ENCODE measurements around the gene RGS17.

Gene RGS17

DNA sequence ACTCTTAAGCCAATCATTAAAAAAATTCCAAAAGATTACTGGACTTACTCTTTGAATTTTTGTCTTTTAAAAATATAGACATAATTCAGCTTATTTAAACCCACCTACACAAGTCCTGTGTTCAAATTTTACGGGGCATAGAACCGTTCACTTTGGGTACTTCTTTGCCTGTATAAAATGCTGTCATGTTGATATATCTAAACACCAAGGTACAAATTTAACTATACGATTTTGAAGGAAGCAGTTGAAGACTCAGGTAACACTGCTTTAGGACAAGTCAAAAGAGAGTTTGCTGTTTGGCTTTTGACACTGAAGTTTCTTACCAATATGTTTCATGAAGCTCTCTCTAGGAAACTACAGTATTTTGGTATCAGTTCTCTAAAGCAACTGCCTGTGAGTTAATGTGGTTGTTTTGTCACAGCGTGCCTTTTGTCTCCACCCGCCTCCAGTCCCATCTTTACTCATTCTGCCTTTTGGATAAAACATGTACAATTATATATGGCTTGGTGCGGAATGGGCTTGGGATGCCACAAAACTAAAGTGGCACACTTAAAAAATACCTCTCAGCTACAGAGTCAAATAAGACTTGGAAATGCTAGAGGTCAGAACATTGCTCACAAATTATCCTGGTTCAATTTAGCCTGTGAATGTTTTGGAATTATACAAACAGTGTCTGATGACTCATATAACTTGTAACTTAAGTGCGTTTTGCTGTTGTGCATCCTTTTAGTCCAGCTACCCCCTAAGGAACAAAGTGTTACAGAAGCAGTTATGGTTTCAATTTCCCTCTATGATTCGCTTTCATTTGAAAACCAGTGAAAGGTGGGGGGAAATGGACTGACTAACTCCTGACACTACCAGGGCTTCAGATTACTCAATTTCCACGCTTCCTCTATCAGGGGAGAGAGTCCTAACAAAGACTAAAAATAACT, 38.7 kb downstream of the RGS17 start:
- in situ Hi-C loops (cut with HindIII; ENCODE audit: low pct_ligation_motif_present, low pct_unique_long_range_greater_than_20kb, low sequenced_read_pairs): no loop called here

DNA sequence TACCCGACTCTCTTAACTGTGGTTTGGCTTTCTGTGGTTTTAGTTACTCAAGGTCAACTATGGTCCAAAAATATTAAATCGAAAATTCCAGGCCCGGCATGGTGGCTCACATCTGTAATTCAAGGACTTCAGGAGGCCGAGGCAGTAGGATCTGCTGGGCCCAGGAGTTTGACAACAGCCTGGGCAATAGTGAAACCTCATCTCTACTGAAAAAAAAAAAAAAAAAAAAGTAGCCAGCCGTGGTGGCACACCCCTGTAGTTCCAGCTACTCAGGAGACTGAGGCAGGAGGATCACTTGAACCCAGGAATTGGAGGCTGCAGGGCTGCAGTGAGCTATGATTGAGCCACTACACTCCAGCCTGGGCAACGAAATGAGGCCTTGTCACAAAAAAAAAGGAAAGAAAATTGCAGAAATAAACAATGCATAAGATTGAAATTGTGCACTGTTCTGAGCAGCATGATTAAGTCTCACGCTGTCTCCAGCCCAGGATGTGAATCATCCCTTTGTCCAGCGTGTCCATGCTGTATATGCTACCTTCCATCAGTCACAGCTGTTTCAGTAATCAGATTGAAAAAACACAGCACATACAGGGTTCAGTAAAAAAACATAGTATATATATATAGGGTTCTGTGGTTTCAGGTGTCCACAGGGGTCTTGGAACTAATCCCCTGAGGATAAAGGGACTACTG, 40.7 kb downstream of the RGS17 start:
- DNase-seq: peak; percentile 74
- in situ Hi-C loops (cut with HindIII; ENCODE audit: low pct_ligation_motif_present, low pct_unique_long_range_greater_than_20kb, low sequenced_read_pairs): no loop called here

More for the DNA sequence above, 38.7 kb downstream of the RGS17 start:
- DNase-seq: peak; percentile 50

DNA sequence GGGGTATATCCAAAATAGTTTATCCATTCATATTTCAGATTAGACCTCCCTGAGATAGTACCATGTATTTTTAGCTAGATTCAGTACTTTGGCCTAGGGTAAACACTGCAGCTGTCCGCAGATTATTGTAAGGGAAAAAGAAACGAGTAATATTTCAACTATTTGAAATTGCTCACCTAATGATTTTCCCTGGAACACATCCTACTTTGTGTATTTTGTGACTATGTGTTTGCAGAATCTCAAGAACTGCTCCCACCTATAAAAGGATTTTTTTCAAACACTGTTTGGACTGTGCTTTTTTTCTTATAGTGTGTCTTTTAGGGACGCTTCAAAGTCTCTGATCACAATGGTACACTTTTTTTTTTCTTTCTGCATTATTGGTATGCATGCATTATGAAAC, 42.3 kb downstream of the RGS17 start:
- in situ Hi-C loops (cut with HindIII; ENCODE audit: low pct_ligation_motif_present, low pct_unique_long_range_greater_than_20kb, low sequenced_read_pairs): no loop called here
- no peak for DNase-seq

DNA sequence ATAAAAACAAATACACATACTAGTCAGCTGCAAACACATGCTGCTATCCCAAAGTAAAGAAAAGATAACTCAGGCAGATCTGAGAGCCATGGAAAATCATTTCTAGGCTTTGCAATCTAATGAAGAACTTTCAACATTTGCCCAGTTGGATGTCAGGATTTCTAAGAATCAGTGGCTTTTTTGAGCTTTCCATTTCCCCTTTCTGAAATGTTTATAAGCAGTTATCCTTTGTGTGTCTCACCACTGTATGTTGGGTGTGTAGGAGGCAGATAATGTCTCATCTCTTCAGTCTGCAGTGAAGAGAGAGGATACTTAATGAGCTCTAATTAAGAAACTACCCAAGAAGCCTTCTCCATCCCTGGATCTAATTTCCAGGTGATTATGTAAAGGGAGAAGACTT, 43.6 kb downstream of the RGS17 start:
- in situ Hi-C loops (cut with HindIII; ENCODE audit: low pct_ligation_motif_present, low pct_unique_long_range_greater_than_20kb, low sequenced_read_pairs): no loop called here
- DNase-seq: no peak

DNA sequence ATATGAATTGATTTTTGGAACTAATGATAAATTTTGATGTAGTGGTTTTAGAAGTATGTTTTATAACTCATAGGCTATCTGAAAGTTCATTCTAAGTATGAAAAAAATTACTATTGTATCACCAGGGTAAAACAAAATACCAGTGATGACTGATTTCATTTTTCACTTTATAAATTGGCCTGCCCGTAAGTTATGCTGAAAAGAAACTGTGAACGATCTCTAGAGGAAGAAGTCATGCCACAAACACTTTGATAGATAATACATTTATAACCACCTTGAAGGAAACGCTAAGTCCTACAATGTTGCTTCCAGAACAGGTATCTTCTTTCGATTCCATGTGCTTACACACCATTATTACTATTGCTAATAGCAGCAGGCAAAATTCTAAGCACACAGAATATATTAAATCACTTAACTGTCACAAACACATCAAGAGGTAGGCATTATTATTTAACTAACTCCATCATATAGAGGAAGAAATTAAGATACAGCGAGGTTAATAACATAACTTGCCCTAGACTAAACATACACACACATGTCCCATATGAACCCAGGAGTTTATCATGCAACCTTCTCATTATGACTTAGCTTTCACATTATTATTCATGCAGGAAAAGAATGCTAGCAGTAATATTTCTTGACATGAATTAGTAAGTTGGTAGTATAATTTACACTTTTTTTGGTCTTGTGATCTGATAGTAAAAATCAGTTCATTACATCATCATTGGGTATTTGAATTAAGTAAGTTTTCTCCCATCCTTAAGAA, 44.7 kb downstream of the RGS17 start:
- in situ Hi-C loops (cut with HindIII; ENCODE audit: low pct_ligation_motif_present, low pct_unique_long_range_greater_than_20kb, low sequenced_read_pairs): no loop called here
- DNase-seq: no peak

DNA sequence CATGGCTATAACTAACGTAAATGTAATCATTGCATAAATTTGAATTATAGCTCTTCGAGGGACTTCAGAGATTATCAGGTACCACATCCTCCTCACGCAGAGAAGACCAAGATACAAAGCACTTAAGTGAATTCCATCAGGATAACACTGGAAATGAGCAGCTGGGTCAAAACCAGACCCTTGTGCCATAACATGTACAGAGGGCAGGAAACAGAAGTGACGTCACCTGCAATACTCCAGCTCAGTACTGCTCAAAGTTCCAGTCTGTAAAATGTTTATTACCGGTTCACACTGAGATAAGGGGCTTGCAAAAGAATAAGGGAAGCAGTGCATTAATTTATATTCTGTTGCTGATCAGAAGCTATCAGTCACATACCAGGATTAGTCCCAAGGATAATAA, 45.8 kb downstream of the RGS17 start:
- in situ Hi-C loops (cut with HindIII; ENCODE audit: low pct_ligation_motif_present, low pct_unique_long_range_greater_than_20kb, low sequenced_read_pairs): no loop called here
- DNase-seq: no peak

DNA sequence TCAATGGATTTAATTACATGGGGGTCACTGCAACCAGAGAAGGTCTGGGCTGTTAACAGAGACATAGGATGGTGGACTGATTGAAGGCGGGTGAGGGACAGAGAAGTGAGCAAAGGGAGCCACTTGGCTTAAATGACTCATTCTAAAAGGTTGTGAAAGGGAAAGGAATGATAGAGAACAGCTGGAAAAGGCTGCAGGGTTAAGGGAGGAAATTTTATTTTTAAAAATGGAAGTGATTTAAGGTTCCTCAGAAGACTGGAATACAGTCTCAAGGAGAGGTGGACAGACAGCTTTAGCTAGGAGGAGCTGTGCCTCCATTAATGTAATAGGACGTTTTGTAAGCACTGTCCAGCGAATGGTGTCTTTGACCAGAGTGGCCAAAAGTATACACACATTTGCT, 46.7 kb downstream of the RGS17 start:
- in situ Hi-C loops (cut with HindIII; ENCODE audit: low pct_ligation_motif_present, low pct_unique_long_range_greater_than_20kb, low sequenced_read_pairs): no loop called here
- no peak for DNase-seq

DNA sequence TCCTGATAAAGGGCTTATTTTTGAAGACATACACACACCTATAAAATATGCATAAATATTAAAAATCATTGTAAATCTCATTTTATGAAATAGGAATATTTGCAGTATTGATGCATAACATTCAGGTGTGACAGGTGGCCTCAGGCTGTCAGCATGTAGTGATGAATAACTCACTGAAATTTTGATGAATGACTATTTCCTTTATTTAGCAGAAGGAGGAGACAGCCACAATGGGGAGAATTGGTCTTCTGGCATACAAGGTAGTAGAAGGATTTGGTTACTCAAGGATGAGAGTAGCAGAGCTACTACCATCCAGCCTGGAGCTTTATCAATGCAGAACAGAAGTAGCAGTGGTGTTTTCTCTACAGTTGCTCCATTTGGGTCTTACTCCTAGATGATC, 47.2 kb downstream of the RGS17 start:
- no peak for DNase-seq
- in situ Hi-C loops (cut with HindIII; ENCODE audit: low pct_ligation_motif_present, low pct_unique_long_range_greater_than_20kb, low sequenced_read_pairs): no loop called here

DNA sequence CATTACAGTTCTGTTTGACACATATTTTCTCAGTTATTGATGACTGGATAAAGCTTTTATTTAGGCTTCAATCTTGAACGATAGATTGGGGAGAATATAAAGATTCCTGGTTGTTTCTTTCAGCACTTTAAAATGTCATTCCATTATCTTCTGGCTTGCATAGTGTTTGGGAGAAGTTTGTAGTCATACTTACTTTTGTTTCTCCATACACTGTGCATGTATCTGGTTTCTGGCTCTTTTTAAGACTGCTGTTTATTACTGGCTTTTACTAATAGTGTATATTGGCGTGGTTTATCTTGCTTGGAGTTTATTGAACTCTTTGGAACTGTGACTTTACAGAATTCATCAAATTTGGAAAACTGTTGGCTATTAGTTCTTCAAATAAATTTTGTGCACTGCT, 49.2 kb downstream of the RGS17 start:
- no peak for DNase-seq
- in situ Hi-C loops (cut with HindIII; ENCODE audit: low pct_ligation_motif_present, low pct_unique_long_range_greater_than_20kb, low sequenced_read_pairs): no loop called here

DNA sequence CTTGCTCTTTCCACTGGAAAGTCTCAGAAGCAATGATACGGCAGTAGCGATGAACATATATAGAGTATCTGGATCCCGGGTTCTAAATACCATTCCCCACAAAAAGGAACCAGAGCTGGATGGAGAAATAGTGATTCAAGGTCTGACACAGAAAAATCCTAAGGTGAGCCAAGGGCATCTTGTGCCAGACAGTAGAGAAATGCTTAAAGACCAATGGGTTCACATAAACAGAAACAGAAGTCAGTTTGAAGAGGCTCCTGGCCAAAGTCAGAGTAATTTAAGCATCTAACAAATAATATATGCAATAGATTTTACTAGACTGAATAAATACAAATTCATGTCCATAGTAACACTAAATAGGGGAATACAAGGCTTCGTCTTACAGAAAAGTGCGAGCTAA, 54.7 kb downstream of the RGS17 start:
- no peak for DNase-seq
- in situ Hi-C loops (cut with HindIII; ENCODE audit: low pct_ligation_motif_present, low pct_unique_long_range_greater_than_20kb, low sequenced_read_pairs): no loop called here

DNA sequence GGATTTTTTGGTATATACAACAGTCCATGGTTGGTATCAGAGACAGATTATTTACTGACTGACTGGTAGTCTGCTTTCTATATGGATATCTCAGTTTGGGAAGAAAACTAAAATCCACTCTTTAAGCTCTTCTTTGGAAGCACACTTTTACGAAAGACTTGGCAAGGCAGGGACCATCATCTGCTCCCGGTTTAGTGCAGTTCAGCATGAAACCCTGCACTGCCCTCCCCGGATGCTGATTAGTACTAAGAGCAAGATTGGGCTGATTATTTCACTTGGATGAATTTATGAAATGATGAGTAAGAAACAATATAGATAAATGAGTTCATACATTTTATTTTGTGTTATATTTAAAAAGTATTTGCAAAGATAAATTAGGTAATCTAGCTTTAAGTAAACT, 56.3 kb downstream of the RGS17 start:
- in situ Hi-C loops (cut with HindIII; ENCODE audit: low pct_ligation_motif_present, low pct_unique_long_range_greater_than_20kb, low sequenced_read_pairs): no loop called here

DNA sequence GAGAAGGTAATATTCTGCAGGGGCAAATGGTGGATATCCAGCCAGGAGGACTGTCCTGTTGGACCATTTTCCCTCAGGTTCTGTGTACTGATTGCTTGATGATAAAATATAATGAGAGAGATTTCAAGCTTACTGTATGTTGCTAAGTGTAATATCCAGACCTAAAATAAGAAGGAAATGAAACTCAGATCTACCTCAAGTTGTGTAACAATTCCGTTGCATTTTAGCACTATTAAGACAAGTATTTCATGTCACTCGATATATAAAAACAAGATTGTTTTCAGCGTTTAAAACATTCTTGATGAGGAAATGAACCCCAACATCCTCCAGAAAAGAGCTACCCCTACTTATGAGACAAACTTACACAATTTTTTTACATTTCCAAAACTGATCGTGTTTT, 57.2 kb downstream of the RGS17 start:
- in situ Hi-C loops (cut with HindIII; ENCODE audit: low pct_ligation_motif_present, low pct_unique_long_range_greater_than_20kb, low sequenced_read_pairs): no loop called here
- DNase-seq: no peak

More for the DNA sequence above, 56.3 kb downstream of the RGS17 start:
- DNase-seq: no peak

DNA sequence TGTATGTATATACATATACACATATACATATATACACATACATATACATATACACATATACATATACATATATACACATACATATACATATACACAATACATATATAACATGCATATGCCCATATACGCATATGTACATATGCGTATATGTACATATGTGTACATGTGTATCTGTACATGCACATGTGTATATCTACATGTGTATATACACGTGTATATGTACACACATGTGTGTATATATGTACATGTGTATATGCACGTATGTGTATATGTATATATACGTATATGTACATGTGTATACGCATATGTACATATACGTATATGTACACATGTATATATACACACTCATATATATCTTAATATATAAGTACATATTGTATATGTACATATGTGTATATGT, 60.3 kb downstream of the RGS17 start:
- DNase-seq: no peak

DNA sequence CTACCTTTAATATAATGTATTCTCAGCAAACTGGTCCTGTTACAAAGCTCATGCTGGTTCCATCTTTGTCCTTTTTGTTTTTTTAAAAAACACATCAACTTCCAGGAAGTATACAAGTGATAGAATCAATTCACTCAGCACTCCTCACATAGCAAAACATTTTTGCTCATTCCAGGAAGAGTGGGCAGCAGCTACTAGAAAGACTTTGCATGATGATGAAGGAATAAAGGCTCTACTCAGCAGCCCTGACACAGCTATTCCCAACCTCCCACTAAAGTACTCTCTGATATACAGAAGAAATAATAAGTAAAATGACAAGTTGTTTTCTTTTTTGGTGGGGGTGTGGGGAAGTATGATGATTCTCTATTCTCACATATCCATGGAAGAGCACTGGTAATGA, 61.2 kb downstream of the RGS17 start:
- no peak for DNase-seq
- in situ Hi-C loops (cut with HindIII; ENCODE audit: low pct_ligation_motif_present, low pct_unique_long_range_greater_than_20kb, low sequenced_read_pairs): no loop called here

More for the DNA sequence above, 60.3 kb downstream of the RGS17 start:
- in situ Hi-C loops (cut with HindIII; ENCODE audit: low pct_ligation_motif_present, low pct_unique_long_range_greater_than_20kb, low sequenced_read_pairs): no loop called here

DNA sequence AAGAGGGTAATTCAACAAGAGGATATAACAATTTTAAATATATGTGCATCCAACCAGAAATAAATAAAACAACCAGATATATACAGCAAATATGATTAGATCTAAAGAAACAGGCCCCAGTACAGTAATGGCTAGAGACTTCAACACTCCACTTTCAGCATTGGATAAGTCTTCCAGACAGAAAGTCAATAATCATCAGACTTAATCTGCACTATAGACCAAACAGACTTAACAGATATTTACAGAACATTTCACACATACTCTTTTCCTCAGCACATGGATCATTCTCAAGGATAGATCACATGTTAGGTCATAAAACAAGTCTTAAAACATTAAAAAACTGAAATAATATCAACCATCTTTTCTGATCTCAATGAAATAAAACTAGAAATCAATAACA, 65.9 kb downstream of the RGS17 start:
- in situ Hi-C loops (cut with HindIII; ENCODE audit: low pct_ligation_motif_present, low pct_unique_long_range_greater_than_20kb, low sequenced_read_pairs): no loop called here
- DNase-seq: no peak

DNA sequence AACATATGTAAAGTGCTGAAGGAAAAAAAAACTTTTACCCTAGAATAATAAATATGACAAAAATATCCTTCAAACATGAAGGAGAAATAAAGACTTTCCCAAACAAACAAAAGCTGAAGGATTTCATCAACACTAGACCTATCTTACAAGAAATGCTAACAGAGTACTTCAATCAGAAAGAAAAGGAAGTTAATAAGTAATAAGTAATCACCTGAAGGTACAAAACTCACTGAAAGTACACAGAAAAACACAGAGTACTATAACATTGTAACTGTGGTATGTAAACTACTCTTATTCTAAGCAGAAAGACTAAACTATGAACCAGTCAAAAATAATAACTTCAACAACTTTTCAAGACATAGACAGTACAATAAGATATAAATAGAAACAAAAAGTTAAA, 67.1 kb downstream of the RGS17 start:
- in situ Hi-C loops (cut with HindIII; ENCODE audit: low pct_ligation_motif_present, low pct_unique_long_range_greater_than_20kb, low sequenced_read_pairs): no loop called here
- no peak for DNase-seq

DNA sequence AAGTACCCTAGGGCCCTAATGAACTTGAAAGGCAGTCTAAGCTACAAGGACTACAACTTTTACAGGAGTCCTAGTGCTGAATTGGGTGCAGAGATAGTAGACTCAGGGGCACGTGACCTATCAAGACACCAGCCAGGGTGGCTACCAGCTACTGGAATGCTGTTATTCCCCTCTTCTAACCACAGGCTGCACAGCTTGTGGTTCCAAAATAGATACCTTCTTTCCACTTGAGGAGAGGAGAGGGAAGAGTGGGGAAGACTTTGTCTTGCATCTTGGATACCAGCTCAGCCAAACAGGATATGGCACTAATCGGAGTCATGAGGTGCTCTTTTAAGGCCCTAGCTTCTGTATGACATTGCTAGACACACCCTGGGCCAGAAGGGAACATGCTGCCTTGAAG, 68.6 kb downstream of the RGS17 start:
- no peak for DNase-seq
- in situ Hi-C loops (cut with HindIII; ENCODE audit: low pct_ligation_motif_present, low pct_unique_long_range_greater_than_20kb, low sequenced_read_pairs): no loop called here

DNA sequence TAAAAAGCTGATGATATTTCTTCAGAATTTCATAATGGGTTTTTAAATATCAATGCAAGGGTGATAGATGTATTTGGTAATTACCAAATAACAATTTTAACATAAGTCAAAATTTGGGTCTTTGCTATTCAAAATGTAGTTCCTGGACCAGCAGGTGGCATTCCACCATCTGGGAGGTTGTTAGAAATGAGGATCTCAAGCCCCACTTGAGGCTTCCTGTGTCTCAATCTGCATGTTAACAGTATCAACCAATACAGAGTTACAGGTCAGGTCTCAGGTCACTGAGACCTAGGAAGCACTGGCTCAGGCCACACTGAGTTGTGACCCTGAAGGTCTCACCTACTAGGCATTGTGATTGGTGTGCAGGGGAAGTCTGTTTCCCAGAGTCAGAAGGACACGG, 71.3 kb downstream of the RGS17 start:
- peak; percentile 7 for DNase-seq
- in situ Hi-C loops (cut with HindIII; ENCODE audit: low pct_ligation_motif_present, low pct_unique_long_range_greater_than_20kb, low sequenced_read_pairs): no loop called here

DNA sequence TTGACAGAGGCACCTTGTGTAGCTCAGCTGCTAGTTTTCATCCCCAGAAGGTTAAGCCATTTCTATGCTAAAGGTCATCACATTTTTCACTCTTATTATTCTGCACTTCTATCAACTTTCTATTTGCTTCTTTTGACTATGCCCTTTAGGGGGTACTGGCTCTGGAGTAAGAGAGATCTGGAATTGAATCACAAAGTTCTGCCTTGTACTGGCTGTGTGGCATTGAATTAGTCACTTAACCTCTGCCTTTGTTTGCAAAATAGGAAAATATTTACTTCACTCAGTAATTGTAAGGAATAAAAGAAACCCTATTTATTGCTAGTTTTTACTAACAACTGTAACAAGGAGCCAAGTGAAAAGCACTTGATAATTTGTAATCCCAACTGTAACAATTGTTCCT, 71.8 kb downstream of the RGS17 start:
- in situ Hi-C loops (cut with HindIII; ENCODE audit: low pct_ligation_motif_present, low pct_unique_long_range_greater_than_20kb, low sequenced_read_pairs): no loop called here
- DNase-seq: no peak

Measured in ACHN (cell line).